NCI-H82 treated with DMSO at 0.1 percent for 48 hours (cell line): ENCODE results near the gene SLC7A6.

ENCODE experiments used
- DNase-seq: peaks from one replicate; lab custom pipeline; 2025; ENCODE audit not compliant: unreplicated experiment; lab: John Stamatoyannopoulos, UW

The SLC7A6 gene

GRCh38 chr16:68253721-68254120, 10.6 kb upstream of the SLC7A6 start:
- no peak for DNase-seq

- DNase-seq: no peak
These were observed 8.6 kb upstream of the SLC7A6 start for GRCh38 chr16:68255712-68256111.

GRCh38 chr16:68257251-68257905, 6.9 kb upstream of the SLC7A6 start:
- no peak for DNase-seq

- no peak for DNase-seq
These were observed 6.2 kb upstream of the SLC7A6 start for GRCh38 chr16:68257906-68258800.

- no peak for DNase-seq
These were observed 5.1 kb upstream of the SLC7A6 start for GRCh38 chr16:68259007-68259825.

- DNase-seq: no peak
These were observed 683 bp upstream of the SLC7A6 start for GRCh38 chr16:68263559-68264127.

- no peak for DNase-seq
These were observed 973 bp downstream of the SLC7A6 start for GRCh38 chr16:68265078-68265920.

GRCh38 chr16:68267612-68268405, 3.5 kb downstream of the SLC7A6 start:
- DNase-seq: peak; percentile 64

GRCh38 chr16:68269793-68270192, 5.5 kb downstream of the SLC7A6 start:
- DNase-seq: no peak

GRCh38 chr16:68270353-68270752, 6.0 kb downstream of the SLC7A6 start:
- DNase-seq: no peak

GRCh38 chr16:68272507-68273209, 8.3 kb downstream of the SLC7A6 start:
- no peak for DNase-seq

GRCh38 chr16:68273459-68273858, 9.1 kb downstream of the SLC7A6 start:
- no peak for DNase-seq

GRCh38 chr16:68273896-68274295, 9.6 kb downstream of the SLC7A6 start:
- DNase-seq: no peak

GRCh38 chr16:68274441-68274840, 10.1 kb downstream of the SLC7A6 start:
- no peak for DNase-seq

GRCh38 chr16:68275611-68276191, 11.4 kb downstream of the SLC7A6 start:
- DNase-seq: no peak

- DNase-seq: no peak
These were observed 11.9 kb downstream of the SLC7A6 start for GRCh38 chr16:68276223-68276622.

GRCh38 chr16:68279726-68280558, 15.6 kb downstream of the SLC7A6 start:
- no peak for DNase-seq
